Upper lobe of left lung (tissue), 6 donors: ENCODE results near the gene ANXA7. TPM values are rescaled to one million over a fixed set of nuclear protein-coding genes. Genes with fewer than 3 reads are reported as not detected.

Experiments
- ATAC-seq, 2 donors: fragments of 200-7000 bp; cut with Tn5 transposase; one replicate each; pipeline ENCODE4 v1.9.1; 2022; ENCODE audit warnings: mild to moderate bottlenecking in 2 of 2, moderate library complexity in 2 of 2; ENCODE audit not compliant: low FRiP score in 2 of 2
- DNase-seq, 2 donors: peaks; one replicate each; pipeline ENCODE4 v3.0.0-alpha.2; 2019 to 2020
- H3K27ac ChIP-seq, 4 donors: fragments of 200-600 bp; sonication (generic); one replicate each; pipeline ENCODE4 v1.5.1; 2016 to 2019
- H3K27me3 ChIP-seq, 4 donors: fragments of 200-600 bp; sonication (generic); one replicate each; pipeline ENCODE4 v1.5.1; 2017 to 2019
- H3K36me3 ChIP-seq, 4 donors: fragments of 200-600 bp; sonication (generic); one replicate each; pipeline ENCODE4 v1.5.1; 2016 to 2019
- H3K4me1 ChIP-seq, 4 donors: fragments of 200-600 bp; sonication (generic); one replicate each; pipeline ENCODE4 v1.5.1; 2018 to 2019
- H3K4me3 ChIP-seq, 4 donors: fragments of 200-600 bp; sonication (generic); one replicate each; pipeline ENCODE4 v1.5.1; 2017 to 2019; ENCODE audit warnings: mild to moderate bottlenecking in 2 of 4, moderate library complexity in 1 of 4
- H3K9me3 ChIP-seq, 4 donors: fragments of 200-600 bp; sonication (generic); one replicate each; pipeline ENCODE4 v1.5.1; 2018 to 2019
- EP300 ChIP-seq, 4 donors: sonication (generic); formaldehyde crosslinking; IDR thresholded peaks; one replicate each; pipeline ENCODE4 v1.5.1; 2017; ENCODE audit warnings: antibody characterized with exemption in 4 of 4, control low read depth in 2 of 4
- POLR2A ChIP-seq, 4 donors: fragments of 450-650 bp; IDR thresholded peaks; one replicate each; pipeline ENCODE4 v1.5.1; 2016 to 2017; ENCODE audit warnings: antibody characterized with exemption in 4 of 4, mild to moderate bottlenecking in 2 of 4
- POLR2AphosphoS5 ChIP-seq, 2 donors: sonication (generic); formaldehyde crosslinking; IDR thresholded peaks; one replicate each; pipeline ENCODE4 v1.5.1; 2017; ENCODE audit warnings: antibody characterized with exemption in 2 of 2
- WGBS, 2 donors: methylation state at CpG; one replicate each; pipeline ENCODE4 v1.1.5; 2017 to 2018; 5-methylcytosine and 5-hydroxymethylcytosine counted together
- total RNA-seq, 6 donors: library from RNA; depleted of rRNA in 4 of 6; stranded (reverse); fragments of >200 nt in 4 of 6; gene quantifications; one replicate each; pipeline versions ENCODE4 v1.1.0 to v1.2.1, GENCODE V29; 2016 to 2021
- TF ChIP-seq, protein P1 (sequence below), 6 experiments: fragments of 450-650 bp in 4 of 6; fragments of 200-600 bp in 2 of 6; sonication (generic) in 2 of 6; IDR thresholded peaks; one replicate each; pipeline ENCODE4 v1.5.1; 2016 to 2019; ENCODE audit warnings: antibody characterized with exemption in 6 of 6
- donor health status: DM: no; HTN: no; CAD: no; lungs with moderate emphysema.
- donor health status: DM: no; HTN: yes; CAD: no; lungs with severe emphysema.

Gene ANXA7
- total RNA-seq, 6 donors from 2014 or later: 40.7 to 115 (median 95.7) TPM

DNA sequence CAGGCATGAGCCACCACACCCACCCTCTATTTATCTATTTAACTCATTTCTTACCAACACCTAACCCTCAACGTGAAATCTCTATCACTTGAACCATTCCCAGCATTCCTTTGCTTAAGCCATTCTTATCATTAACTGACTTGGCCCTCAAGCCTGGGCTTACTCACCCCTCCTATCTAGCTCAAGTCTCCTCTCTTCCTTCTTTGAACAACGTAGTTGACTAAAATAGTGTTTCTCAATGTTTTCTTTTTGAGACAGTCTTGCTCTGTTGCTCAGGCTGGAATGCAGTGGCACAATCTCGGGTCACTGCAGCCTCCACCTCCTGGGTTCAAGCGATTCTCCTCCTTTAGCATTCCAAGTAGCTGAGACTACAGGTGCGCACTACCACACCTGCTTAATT lies 7.0 kb downstream of the ANXA7 start:
- no peak overlapping the region for H3K27ac ChIP-seq
- ATAC-seq: no peak
- H3K36me3 ChIP-seq: peaks cover 0 to 8% (median 0%) of the 10 kb centered on the region in 4 donors
- H3K9me3 ChIP-seq: no peaks in the 10 kb centered on the region
- WGBS, 2 donors: 72 to 81% methylated on average over 5 of the region's 5 CpGs
- H3K4me3 ChIP-seq: no peak overlapping the region
- peaks cover under 1 to 22% (median 5%) of the 10 kb centered on the region in 4 donors for H3K4me1 ChIP-seq
- H3K27me3 ChIP-seq: no peaks in the 10 kb centered on the region
- no peak for DNase-seq
- TF ChIP-seq EP300 (IDR thresholded peaks at IDR 0.05) (no peak), POLR2AphosphoS5 (IDR thresholded peaks at IDR 0.05) (no peak), POLR2A (IDR thresholded peaks at IDR 0.05) (no peak)
- TF ChIP-seq, protein P1, sequence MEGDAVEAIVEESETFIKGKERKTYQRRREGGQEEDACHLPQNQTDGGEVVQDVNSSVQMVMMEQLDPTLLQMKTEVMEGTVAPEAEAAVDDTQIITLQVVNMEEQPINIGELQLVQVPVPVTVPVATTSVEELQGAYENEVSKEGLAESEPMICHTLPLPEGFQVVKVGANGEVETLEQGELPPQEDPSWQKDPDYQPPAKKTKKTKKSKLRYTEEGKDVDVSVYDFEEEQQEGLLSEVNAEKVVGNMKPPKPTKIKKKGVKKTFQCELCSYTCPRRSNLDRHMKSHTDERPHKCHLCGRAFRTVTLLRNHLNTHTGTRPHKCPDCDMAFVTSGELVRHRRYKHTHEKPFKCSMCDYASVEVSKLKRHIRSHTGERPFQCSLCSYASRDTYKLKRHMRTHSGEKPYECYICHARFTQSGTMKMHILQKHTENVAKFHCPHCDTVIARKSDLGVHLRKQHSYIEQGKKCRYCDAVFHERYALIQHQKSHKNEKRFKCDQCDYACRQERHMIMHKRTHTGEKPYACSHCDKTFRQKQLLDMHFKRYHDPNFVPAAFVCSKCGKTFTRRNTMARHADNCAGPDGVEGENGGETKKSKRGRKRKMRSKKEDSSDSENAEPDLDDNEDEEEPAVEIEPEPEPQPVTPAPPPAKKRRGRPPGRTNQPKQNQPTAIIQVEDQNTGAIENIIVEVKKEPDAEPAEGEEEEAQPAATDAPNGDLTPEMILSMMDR (IDR thresholded peaks at IDR 0.05): no peak

DNA sequence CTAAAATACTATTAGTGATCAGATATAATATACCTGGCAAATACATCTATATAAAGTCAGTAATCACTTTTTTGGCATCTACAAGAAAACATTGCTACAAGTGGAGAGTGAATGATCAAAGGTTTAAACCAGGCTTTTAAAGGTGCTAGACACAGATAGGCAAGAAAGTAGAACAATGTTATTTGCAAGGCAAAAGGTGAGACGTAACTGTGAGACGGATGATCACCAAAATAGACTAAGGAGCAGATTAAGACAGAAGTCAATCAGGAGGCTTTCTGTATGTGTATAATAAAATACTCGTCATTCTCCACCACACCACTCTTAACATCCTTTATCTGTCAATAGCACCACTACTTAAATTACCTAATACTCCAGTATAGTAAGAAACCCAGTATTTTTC lies 8.3 kb downstream of the ANXA7 start:
- TF ChIP-seq POLR2A (IDR thresholded peaks at IDR 0.05) (no peak), POLR2AphosphoS5 (IDR thresholded peaks at IDR 0.05) (no peak), EP300 (IDR thresholded peaks at IDR 0.05) (no peak)
- TF ChIP-seq, protein P1 (IDR thresholded peaks at IDR 0.05): no peak
- Histone ChIP-seq H3K27me3 (no peaks in the 10 kb centered on the region), H3K27ac (no peak overlapping the region), H3K36me3 (peaks cover 0 to 9% (median 0%) of the 10 kb centered on the region in 4 donors), H3K4me1 (peaks cover 0 to 14% (median 5%) of the 10 kb centered on the region in 4 donors), H3K4me3 (no peak overlapping the region), H3K9me3 (no peaks in the 10 kb centered on the region)
- 90 to 93% methylated on average over 3 of the region's 3 CpGs for WGBS, 2 donors
- no peak for DNase-seq
- no peak for ATAC-seq

DNA sequence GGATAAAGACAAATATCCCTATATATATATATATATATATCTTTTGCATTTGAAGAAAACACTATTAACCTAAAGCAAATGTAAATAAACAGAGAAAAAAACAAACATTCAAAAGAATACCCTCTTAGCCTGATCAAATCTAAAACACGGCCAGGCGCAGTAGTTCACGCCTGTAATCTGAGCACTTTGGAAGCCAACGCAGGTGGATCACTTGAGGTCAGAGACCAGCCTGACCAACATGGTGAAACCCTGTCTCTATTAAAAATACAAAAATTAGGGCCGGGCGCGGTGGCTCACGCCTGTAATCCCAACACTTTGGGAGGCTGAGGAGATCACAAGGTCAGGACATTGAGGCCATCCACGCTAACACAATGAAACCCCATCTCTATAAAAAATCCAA lies 9.2 kb downstream of the ANXA7 start:
- Histone ChIP-seq H3K36me3 (peaks cover 0 to 17% (median 0%) of the 10 kb centered on the region in 4 donors), H3K4me3 (no peak overlapping the region), H3K4me1 (peaks cover 0 to 14% (median 4%) of the 10 kb centered on the region in 4 donors), H3K27me3 (no peaks in the 10 kb centered on the region), H3K27ac (no peak overlapping the region), H3K9me3 (no peaks in the 10 kb centered on the region)
- ATAC-seq: no peak
- WGBS, 2 donors: 94 to 95% methylated on average over 9 of the region's 9 CpGs
- DNase-seq: no peak
- TF ChIP-seq, protein P1 (IDR thresholded peaks at IDR 0.05): no peak
- no peak for TF ChIP-seq EP300 (IDR thresholded peaks at IDR 0.05)
- TF ChIP-seq POLR2AphosphoS5 (IDR thresholded peaks at IDR 0.05): no peak
- no peak for TF ChIP-seq POLR2A (IDR thresholded peaks at IDR 0.05)

DNA sequence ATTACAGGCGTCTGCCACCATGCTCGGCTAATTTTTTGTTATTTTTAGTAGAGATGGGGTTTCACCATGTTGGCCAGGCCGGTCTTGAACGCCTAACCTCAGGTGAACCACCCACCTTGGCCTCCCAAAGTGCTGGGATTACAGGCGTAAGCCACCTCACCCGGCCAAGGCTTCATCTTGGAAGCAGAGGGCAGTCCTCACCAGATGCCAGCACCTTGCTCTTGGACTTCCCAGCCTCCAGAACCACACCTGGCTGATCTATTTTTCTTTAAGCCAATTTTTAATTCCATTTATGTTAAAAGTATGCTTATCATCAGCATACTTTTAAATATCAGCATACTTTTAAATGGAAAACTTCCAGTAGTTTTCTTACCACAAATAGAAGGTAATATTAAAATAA lies 12.2 kb downstream of the ANXA7 start:
- H3K4me1 ChIP-seq: peaks cover 0 to 14% (median 0%) of the 10 kb centered on the region in 4 donors
- H3K27ac ChIP-seq: no peak overlapping the region
- no peak overlapping the region for H3K4me3 ChIP-seq
- no peak for TF ChIP-seq POLR2A (IDR thresholded peaks at IDR 0.05)
- TF ChIP-seq, protein P1 (IDR thresholded peaks at IDR 0.05): no peak
- TF ChIP-seq EP300 (IDR thresholded peaks at IDR 0.05): no peak
- TF ChIP-seq POLR2AphosphoS5 (IDR thresholded peaks at IDR 0.05): no peak
- no peaks in the 10 kb centered on the region for H3K9me3 ChIP-seq
- H3K36me3 ChIP-seq: peaks cover 5 to 38% (median 12%) of the 10 kb centered on the region in 4 donors
- ATAC-seq (no peak), DNase-seq (no peak)
- 94 to 98% methylated on average over 6 of the region's 6 CpGs for WGBS, 2 donors
- H3K27me3 ChIP-seq: no peaks in the 10 kb centered on the region

DNA sequence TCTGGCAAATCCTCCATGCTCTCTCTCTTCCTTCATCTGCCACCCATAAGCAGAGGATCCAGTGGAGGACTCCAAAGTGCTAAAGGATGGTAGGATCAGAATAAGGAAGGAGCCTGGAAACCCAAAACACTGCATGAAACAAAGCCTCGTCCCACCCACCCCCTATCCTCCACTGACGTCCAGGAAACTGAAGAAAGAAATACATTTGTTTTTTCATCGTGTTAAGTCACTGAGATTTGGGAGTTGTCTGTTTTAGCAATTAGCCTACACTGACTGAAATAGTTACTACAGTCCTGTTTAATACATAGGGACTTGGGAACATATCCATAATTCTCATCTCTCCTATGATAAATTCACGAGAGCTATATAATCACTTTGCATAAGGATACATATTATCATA lies 14.8 kb downstream of the ANXA7 start:
- no peaks in the 10 kb centered on the region for H3K4me1 ChIP-seq
- no peak overlapping the region for H3K4me3 ChIP-seq
- ATAC-seq (no peak), DNase-seq (no peak)
- H3K27me3 ChIP-seq: no peaks in the 10 kb centered on the region
- peaks cover 19 to 61% (median 26%) of the 10 kb centered on the region in 4 donors for H3K36me3 ChIP-seq
- 80 to 85% methylated on average over 4 of the region's 4 CpGs for WGBS, 2 donors
- H3K27ac ChIP-seq: no peak overlapping the region
- TF ChIP-seq POLR2AphosphoS5 (IDR thresholded peaks at IDR 0.05) (no peak), EP300 (IDR thresholded peaks at IDR 0.05) (no peak), POLR2A (IDR thresholded peaks at IDR 0.05) (no peak)
- TF ChIP-seq, protein P1 (IDR thresholded peaks at IDR 0.05): no peak
- H3K9me3 ChIP-seq: no peaks in the 10 kb centered on the region
